DND-41 (cell line): Measurements from ENCODE around the gene HCN4.

ENCODE experiments used
- CTCF ChIP-seq: IDR thresholded peaks from 2 replicates; pipeline ENCODE4 v1.5.1; 2012; ENCODE audit warnings: borderline replicate concordance, low read length, moderate library complexity, mild to moderate bottlenecking; ENCODE audit not compliant: poor library complexity, severe bottlenecking; ENCODE audit errors: extremely low read depth
- EZH2 ChIP-seq: IDR thresholded peaks from 3 replicates; pipeline ENCODE4 v1.6.1; 2012; ENCODE audit warnings: borderline replicate concordance, low read depth, mild to moderate bottlenecking, moderate library complexity, low read length, inconsistent platforms; ENCODE audit not compliant: severe bottlenecking

- TF ChIP-seq CTCF: no peak
- TF ChIP-seq EZH2: no peak
Observed at GRCh38 chr15:73291441-73291840, 77.3 kb downstream of the HCN4 start.
